ENCODE results near the gene MCRIP1. TPM values are rescaled to one million over a fixed set of nuclear protein-coding genes. Genes with fewer than 3 reads are reported as not detected.

Gene MCRIP1
- total and polyA plus RNA-seq, 2 of the 8 experiments (the other 6 are each of a cell fraction or from before 2014, with no cell fraction given) = 103 to 151 TPM

GRCh38 chr17:81822312-81822637, 10.8 kb downstream of the MCRIP1 start (continued):
- no peak for TF ChIP-seq RFX5 (IDR thresholded peaks at IDR 0.05; ENCODE audit: borderline replicate concordance, low read depth, low read length)

Measured in H1 (cell line).